AG04449 (cell line): ENCODE data around the gene ATN1.
A peak's percentile ranks its signal among the peaks of the same experiment; 100 is the strongest.
"Not testable (repeated sequence)": the region's sequence is repeated elsewhere in the genome, so short reads cannot be mapped to it uniquely, and the experiment has no call there.

Experiments used
- CTCF ChIA-PET: fragments of 350-600 bp; formaldehyde crosslinking; extraction: SDS; loops from one replicate; lab custom pipeline; 2021; ENCODE audit warnings: antibody characterized with exemption; lab: Yijun Ruan, JAX
- POLR2A ChIA-PET: fragments of 400-600, 350-600 bp; formaldehyde crosslinking; extraction: SDS; loops from one replicate; lab custom pipeline; 2020; ENCODE audit warnings: antibody characterized with exemption, inconsistent platforms; lab: Yijun Ruan, JAX
- DNase-seq: peaks from one replicate; pipeline ENCODE4 v3.0.0-alpha.2; 2010; ENCODE audit warnings: low read depth, low spot score
- H3K4me3 ChIP-seq: 2 replicates; pipeline ENCODE4 v1.5.1; 2011; ENCODE audit warnings: low read depth, mild to moderate bottlenecking, control low read depth, low read length
- TF ChIP-seq, protein P1 (sequence below): IDR thresholded peaks from one replicate; pipeline ENCODE4 v1.5.1; 2011; ENCODE audit warnings: mild to moderate bottlenecking, moderate library complexity, low read length, control low read depth, inconsistent platforms; ENCODE audit not compliant: insufficient read depth; ENCODE audit errors: missing control alignments

Gene ATN1, protein sequence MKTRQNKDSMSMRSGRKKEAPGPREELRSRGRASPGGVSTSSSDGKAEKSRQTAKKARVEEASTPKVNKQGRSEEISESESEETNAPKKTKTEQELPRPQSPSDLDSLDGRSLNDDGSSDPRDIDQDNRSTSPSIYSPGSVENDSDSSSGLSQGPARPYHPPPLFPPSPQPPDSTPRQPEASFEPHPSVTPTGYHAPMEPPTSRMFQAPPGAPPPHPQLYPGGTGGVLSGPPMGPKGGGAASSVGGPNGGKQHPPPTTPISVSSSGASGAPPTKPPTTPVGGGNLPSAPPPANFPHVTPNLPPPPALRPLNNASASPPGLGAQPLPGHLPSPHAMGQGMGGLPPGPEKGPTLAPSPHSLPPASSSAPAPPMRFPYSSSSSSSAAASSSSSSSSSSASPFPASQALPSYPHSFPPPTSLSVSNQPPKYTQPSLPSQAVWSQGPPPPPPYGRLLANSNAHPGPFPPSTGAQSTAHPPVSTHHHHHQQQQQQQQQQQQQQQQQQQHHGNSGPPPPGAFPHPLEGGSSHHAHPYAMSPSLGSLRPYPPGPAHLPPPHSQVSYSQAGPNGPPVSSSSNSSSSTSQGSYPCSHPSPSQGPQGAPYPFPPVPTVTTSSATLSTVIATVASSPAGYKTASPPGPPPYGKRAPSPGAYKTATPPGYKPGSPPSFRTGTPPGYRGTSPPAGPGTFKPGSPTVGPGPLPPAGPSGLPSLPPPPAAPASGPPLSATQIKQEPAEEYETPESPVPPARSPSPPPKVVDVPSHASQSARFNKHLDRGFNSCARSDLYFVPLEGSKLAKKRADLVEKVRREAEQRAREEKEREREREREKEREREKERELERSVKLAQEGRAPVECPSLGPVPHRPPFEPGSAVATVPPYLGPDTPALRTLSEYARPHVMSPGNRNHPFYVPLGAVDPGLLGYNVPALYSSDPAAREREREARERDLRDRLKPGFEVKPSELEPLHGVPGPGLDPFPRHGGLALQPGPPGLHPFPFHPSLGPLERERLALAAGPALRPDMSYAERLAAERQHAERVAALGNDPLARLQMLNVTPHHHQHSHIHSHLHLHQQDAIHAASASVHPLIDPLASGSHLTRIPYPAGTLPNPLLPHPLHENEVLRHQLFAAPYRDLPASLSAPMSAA (N-terminal part only)

DNA sequence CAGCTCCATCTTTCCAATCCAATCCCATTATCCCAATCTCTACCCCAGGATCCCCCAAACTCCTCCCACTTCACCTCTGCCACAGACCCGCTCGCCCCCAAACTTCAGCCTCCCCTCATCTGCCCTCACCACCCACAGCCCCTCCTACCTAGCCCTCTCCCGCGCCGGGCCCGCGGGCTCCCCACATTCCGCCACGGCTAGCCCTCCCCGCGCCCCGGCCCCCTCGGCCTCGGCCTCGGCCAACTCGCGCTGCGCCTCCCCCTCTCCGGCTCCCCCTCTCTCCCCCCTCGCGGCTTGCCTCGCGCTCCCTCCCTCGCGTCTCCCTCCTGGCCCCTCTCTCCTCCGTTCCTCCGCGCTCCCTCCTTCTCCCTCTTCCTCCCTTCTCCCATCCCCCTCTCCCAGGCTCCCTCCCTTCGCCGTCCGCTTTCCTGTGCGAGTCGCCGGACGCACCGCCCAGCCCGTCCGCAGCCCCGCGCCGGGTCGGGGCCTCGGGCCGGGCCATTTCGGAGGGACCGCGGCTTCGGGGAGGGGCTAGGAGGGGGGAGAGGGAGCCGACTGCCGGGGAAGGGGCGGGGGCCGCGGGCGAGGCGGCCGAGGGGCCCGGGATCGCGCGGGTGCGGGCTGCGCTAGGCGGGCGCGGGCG, at the start of gene ATN1:
Gene ATN1 (plus strand): TSS at position 581 of the 643 bp plus-strand sequence. CDS start 6,043 bp downstream, outside the sequence.
- ChIA-PET POLR2A (interaction anchor here (0.8 to 4.6 kb wide), 4 partner anchors 11 to 262 kb away, joined by 3 to 46 read pairs (median 10); partner anchors contain the start of genes C12orf57, PEX5 and RNU7-1), CTCF (interaction anchor here (1.4 to 9.0 kb wide), 8 partner anchors 9 to 41 kb away, joined by 3 to 164 read pairs (median 38); partner anchors contain the start of genes C12orf57, ENO2 and RNU7-1)
- H3K4me3 ChIP-seq = peak within 1 kb of the TSS; percentile 83
- TF ChIP-seq, protein P1, sequence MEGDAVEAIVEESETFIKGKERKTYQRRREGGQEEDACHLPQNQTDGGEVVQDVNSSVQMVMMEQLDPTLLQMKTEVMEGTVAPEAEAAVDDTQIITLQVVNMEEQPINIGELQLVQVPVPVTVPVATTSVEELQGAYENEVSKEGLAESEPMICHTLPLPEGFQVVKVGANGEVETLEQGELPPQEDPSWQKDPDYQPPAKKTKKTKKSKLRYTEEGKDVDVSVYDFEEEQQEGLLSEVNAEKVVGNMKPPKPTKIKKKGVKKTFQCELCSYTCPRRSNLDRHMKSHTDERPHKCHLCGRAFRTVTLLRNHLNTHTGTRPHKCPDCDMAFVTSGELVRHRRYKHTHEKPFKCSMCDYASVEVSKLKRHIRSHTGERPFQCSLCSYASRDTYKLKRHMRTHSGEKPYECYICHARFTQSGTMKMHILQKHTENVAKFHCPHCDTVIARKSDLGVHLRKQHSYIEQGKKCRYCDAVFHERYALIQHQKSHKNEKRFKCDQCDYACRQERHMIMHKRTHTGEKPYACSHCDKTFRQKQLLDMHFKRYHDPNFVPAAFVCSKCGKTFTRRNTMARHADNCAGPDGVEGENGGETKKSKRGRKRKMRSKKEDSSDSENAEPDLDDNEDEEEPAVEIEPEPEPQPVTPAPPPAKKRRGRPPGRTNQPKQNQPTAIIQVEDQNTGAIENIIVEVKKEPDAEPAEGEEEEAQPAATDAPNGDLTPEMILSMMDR = no peak
- no peak for DNase-seq

DNA sequence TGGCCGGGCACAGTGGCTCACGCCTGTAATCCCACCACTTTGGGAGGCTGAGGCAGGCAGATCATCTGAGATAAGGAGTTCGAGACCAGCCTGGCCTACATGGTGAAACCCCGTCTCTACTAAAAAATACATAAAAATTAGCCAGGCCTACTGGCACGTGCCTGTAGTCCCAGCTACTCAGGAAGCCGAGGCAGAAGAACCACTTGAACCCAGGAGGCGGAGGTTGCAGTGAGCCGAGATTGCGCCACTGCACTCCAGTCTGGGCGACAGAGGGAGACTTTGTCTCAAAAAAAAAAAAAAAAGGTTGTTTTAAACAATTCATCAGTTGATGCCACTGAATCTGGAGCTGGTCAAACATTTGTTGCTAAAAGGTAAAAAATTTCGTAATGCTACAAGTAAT, 47.9 kb upstream of the ATN1 start:
- POLR2A ChIA-PET = interaction anchor here (0.9 to 1.6 kb wide), 3 partner anchors 11 to 27 kb away, joined by 3 to 4 read pairs (median 3); partner anchors contain the start of genes TPI1 and USP5
- CTCF ChIA-PET = interaction anchor here (1.0 to 6.6 kb wide), 3 partner anchors 9 to 44 kb away, joined by 4 to 88 read pairs (median 32); partner anchors contain the start of genes SPSB2 and TPI1

DNA sequence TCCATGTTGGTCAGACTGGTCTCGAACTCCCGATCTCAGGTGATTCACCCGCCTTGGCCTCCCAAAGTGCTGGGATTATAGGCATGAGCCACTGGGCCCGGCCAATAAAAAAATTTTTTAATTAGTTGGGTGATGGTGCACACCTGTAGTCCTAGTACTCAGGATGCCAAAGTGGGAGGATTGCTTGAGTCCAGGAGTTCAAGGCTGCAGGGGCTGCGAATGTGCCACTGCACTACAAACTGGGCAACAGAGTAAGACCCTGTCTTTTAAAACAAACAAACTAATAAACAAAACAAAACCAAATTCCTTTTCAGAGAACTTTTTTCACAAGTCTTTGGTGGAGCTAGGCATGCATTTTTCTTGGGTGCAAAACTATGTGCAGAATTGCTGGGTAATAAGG, 44.5 kb upstream of the ATN1 start:
- CTCF ChIA-PET = interaction anchor here (3.6 to 6.6 kb wide), 2 partner anchors 8 to 13 kb away, joined by 32 to 88 read pairs; partner anchors contain the start of genes SPSB2 and TPI1
- POLR2A ChIA-PET = interaction anchor here (2.0 to 2.8 kb wide), 3 partner anchors 8 to 15 kb away, joined by 10 to 11 read pairs (median 11); partner anchors contain the start of genes SPSB2 and TPI1
- no peak overlapping the region for H3K4me3 ChIP-seq
- TF ChIP-seq, protein P1 = no peak
- DNase-seq = no peak

More for the DNA sequence above, 47.9 kb upstream of the ATN1 start:
- H3K4me3 ChIP-seq, DNase-seq: not testable (repeated sequence)

DNA sequence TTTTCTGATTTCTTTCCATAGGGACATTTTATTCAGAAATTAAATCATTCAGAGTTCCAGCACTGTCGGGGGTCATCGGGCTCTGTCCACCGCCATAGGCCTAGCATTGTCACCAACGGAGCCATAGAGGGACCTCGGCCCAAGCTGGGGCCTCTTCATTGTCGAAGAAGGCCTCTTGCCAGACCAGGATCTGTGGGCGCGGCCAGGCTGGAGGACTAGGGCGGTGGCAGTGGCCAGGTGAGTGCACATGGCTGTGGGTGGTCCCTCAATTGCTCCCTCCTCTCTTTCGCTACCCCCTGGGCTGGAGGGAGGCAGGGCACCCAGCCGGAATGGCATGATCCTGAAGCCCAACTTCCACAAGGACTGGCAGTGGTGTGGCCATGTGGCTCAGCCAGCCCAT, 44.1 kb upstream of the ATN1 start:
- ChIA-PET CTCF (interaction anchor here (3.6 to 6.6 kb wide), 2 partner anchors 8 to 13 kb away, joined by 32 to 88 read pairs; partner anchors contain the start of genes SPSB2 and TPI1), POLR2A (no interaction called here)
- H3K4me3 ChIP-seq = no peak overlapping the region
- DNase-seq = no peak
- TF ChIP-seq, protein P1 = no peak

DNA sequence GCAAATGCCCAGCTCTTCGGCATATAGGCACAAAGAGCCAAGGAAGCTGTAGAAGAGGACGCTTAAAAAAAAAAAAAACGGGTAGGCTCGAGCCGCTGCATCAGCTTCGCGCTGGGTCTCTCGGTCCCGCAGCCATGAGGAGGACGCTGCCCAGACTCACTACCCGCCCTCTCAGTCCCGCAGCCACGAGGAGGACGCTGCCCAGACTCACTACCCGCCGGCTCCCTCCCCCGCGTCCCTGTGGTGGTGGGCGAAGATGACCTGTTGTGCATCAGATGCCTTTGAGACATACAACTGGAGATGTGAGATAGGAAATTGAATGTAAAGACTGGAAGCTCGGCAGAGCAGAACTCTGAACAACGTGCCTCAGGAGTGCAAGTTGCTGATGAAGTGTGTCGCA, 43.2 kb upstream of the ATN1 start:
- ChIA-PET POLR2A (interaction anchor here (1.1 to 1.3 kb wide), 2 partner anchors 11 to 60 kb away, joined by 3 to 4 read pairs; partner anchors contain the start of genes C12orf57, RNU7-1 and SPSB2), CTCF (interaction anchor here (6.6 kb wide), 1 partner anchor 14 kb away, joined by 88 read pairs; the partner anchor contains the start of genes SPSB2 and TPI1)
- DNase-seq = no peak
- TF ChIP-seq, protein P1 = no peak
- H3K4me3 ChIP-seq = no peak overlapping the region

DNA sequence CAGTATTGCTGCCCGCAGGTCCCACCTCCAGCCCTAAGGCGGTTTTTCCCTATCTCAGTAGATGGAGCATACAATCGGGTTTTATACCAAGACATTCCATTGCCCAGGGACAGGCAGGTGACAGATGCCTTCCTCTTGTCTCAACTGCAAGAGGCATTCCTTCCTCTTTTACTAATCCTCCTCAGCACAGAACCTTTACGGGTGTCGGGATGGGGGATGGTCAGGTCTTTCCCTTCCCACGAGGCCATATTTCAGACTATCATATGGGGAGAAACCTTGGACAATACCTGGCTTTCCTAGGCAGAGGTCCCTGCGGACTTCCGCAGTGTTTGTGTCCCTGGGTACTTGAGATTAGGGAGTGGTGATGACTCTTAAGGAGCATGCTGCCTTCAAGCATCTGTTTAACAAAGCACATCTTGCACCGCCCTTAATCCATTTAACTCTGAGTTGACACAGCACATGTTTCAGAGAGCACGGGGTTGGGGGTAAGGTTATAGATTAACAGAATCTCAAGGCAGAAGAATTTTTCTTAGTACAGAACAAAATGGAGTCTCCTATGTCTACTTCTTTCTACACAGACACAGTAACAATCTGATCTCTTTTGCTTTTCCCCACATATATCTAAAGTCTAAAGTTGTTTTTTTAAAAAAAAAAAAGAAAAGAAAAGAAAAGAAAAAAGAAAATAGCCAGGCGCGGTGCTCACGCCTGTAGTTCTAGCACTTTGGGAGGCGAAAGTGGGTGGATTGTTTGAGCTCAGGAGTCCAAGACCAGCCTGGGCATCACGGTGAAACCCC, 41.4 kb upstream of the ATN1 start:
- POLR2A ChIA-PET, DNase-seq, H3K4me3 ChIP-seq: not testable (repeated sequence)
- CTCF ChIA-PET = interaction anchor here (0.6 to 6.6 kb wide), 7 partner anchors 9 to 133 kb away, joined by 3 to 88 read pairs (median 3); partner anchors contain the start of genes MLF2, SPSB2 and TPI1
